HepG2 (cell line): Measurements from ENCODE around the gene GK. TPM values are rescaled to one million over a fixed set of nuclear protein-coding genes. Genes with fewer than 3 reads are reported as not detected.

Experiments used
- AFF4 ChIP-seq: sonication (generic); formaldehyde crosslinking; IDR thresholded peaks from 2 replicates; pipeline ENCODE4 v1.4.0; 2020; ENCODE audit warnings: missing genetic modification reagents
- AKAP8 ChIP-seq: sonication (generic); formaldehyde crosslinking; IDR thresholded peaks from 2 replicates; pipeline ENCODE4 v1.5.1; 2020; ENCODE audit warnings: mild to moderate bottlenecking, missing genetic modification reagents
- ARID2 ChIP-seq: sonication (generic); formaldehyde crosslinking; IDR thresholded peaks from 2 replicates; pipeline ENCODE4 v1.8.1; 2022; ENCODE audit warnings: mild to moderate bottlenecking, missing genetic modification reagents, borderline replicate concordance
- FLYWCH1 ChIP-seq: sonication (generic); formaldehyde crosslinking; IDR thresholded peaks from 2 replicates; pipeline ENCODE4 v1.8.1; 2023; ENCODE audit warnings: mild to moderate bottlenecking, missing genetic modification reagents
- HIVEP1 ChIP-seq: sonication (generic); formaldehyde crosslinking; IDR thresholded peaks from 2 replicates; pipeline ENCODE4 v1.4.0; 2020; ENCODE audit warnings: mild to moderate bottlenecking, missing genetic modification reagents
- HNF4A ChIP-seq: sonication (generic); formaldehyde crosslinking; IDR thresholded peaks from 2 replicates; pipeline ENCODE4 v1.4.0; 2020; ENCODE audit warnings: missing genetic modification reagents
- IKZF5 ChIP-seq: IDR thresholded peaks from 2 replicates; pipeline ENCODE4 v1.6.1; 2018; ENCODE audit warnings: missing genetic modification reagents, mild to moderate bottlenecking, missing compliant biosample characterization
- MAFK ChIP-seq, 2 experiments: IDR thresholded peaks in 1 of 2; conservative IDR thresholded peaks in 1 of 2; 2 replicates each; pipeline ENCODE4 v1.6.1; 2011; ENCODE audit warnings: improper control_type of control experiment in 2 of 2, low read length in 2 of 2
- MBNL3 ChIP-seq: fragments of 250-450 bp; sonication (Bioruptor Pico); conservative IDR thresholded peaks from 2 replicates; pipeline ENCODE4 v1.8.0; 2022; ENCODE audit warnings: mild to moderate bottlenecking, inconsistent platforms
- MTA1 ChIP-seq: sonication (generic); formaldehyde crosslinking; IDR thresholded peaks from 2 replicates; pipeline ENCODE4 v1.4.0; 2020; ENCODE audit warnings: missing genetic modification reagents, mild to moderate bottlenecking, borderline replicate concordance
- NFIC ChIP-seq: IDR thresholded peaks from 2 replicates; pipeline ENCODE4 v1.6.1; 2012; ENCODE audit warnings: mild to moderate bottlenecking, low read length, inconsistent platforms
- NFKBIZ ChIP-seq: IDR thresholded peaks from 2 replicates; pipeline ENCODE4 v1.6.1; 2018; ENCODE audit warnings: missing genetic modification reagents, missing compliant biosample characterization
- NFYC ChIP-seq: IDR thresholded peaks from 2 replicates; pipeline ENCODE4 v1.6.1; 2016; ENCODE audit warnings: missing genetic modification reagents, missing compliant biosample characterization
- NRL ChIP-seq: sonication (generic); formaldehyde crosslinking; IDR thresholded peaks from 2 replicates; pipeline ENCODE4 v1.5.0; 2020; ENCODE audit warnings: missing genetic modification reagents, mild to moderate bottlenecking, moderate library complexity, borderline replicate concordance
- PHF8 ChIP-seq: sonication (generic); formaldehyde crosslinking; IDR thresholded peaks from 2 replicates; pipeline ENCODE4 v1.5.0; 2020; ENCODE audit warnings: missing genetic modification reagents
- ZBTB46 ChIP-seq: sonication (generic); formaldehyde crosslinking; IDR thresholded peaks from 2 replicates; pipeline ENCODE4 v1.4.0; 2020; ENCODE audit warnings: mild to moderate bottlenecking, missing genetic modification reagents, borderline replicate concordance
- ZFP36 ChIP-seq: fragments of 150-350 bp; IDR thresholded peaks from 2 replicates; pipeline ENCODE4 v1.6.1; 2018; ENCODE audit warnings: borderline replicate concordance, low read length, low read depth; ENCODE audit not compliant: partially characterized antibody
- ZNF414 ChIP-seq: sonication (generic); formaldehyde crosslinking; IDR thresholded peaks from 2 replicates; pipeline ENCODE4 v1.5.0; 2020; ENCODE audit warnings: missing genetic modification reagents
- ZNF451 ChIP-seq: sonication (generic); formaldehyde crosslinking; IDR thresholded peaks from 2 replicates; pipeline ENCODE4 v1.5.0; 2020; ENCODE audit warnings: mild to moderate bottlenecking, missing genetic modification reagents
- ZNF496 ChIP-seq: sonication (generic); formaldehyde crosslinking; IDR thresholded peaks from 2 replicates; pipeline ENCODE4 v1.8.1; 2023; ENCODE audit warnings: mild to moderate bottlenecking, moderate library complexity, missing genetic modification reagents; ENCODE audit not compliant: insufficient replicate concordance
- ZNF557 ChIP-seq: sonication (generic); formaldehyde crosslinking; IDR thresholded peaks from 2 replicates; pipeline ENCODE4 v1.4.0; 2020; ENCODE audit warnings: missing genetic modification reagents
- ZNF567 ChIP-seq: sonication (generic); formaldehyde crosslinking; IDR thresholded peaks from 2 replicates; pipeline ENCODE4 v1.8.1; 2023; ENCODE audit warnings: mild to moderate bottlenecking, missing genetic modification reagents, borderline replicate concordance
- ZNF572 ChIP-seq: sonication (generic); formaldehyde crosslinking; IDR thresholded peaks from 2 replicates; pipeline ENCODE4 v1.5.1; 2020; ENCODE audit warnings: mild to moderate bottlenecking, missing genetic modification reagents
- ZNF790 ChIP-seq: sonication (generic); formaldehyde crosslinking; IDR thresholded peaks from 2 replicates; pipeline ENCODE4 v1.8.0; 2022; ENCODE audit warnings: missing genetic modification reagents, mild to moderate bottlenecking, borderline replicate concordance
- ZNF841 ChIP-seq: sonication (generic); formaldehyde crosslinking; IDR thresholded peaks from 2 replicates; pipeline ENCODE4 v1.8.1; 2023; ENCODE audit warnings: missing genetic modification reagents, borderline replicate concordance
- ZSCAN30 ChIP-seq: sonication (generic); formaldehyde crosslinking; IDR thresholded peaks from 2 replicates; pipeline ENCODE4 v1.5.0; 2020; ENCODE audit warnings: mild to moderate bottlenecking, missing genetic modification reagents
- polyA plus RNA-seq, 8 experiments: library from polyadenylated mRNA; depleted of rRNA in 3 of 8; stranded (reverse) in 7 of 8; unstranded in 1 of 8; fragments of >200 nt; fragmentation: Illumina TruSeq in 4 of 8; extraction: Trizol in 4 of 8; gene quantifications; 2 replicates each; pipeline versions ENCODE4 v1.2.1 to v1.2.3, GENCODE V29; 2011 to 2016; ENCODE audit warnings: low read depth in 4 of 8, missing spikeins in 1 of 8, mixed read lengths in 1 of 8; ENCODE audit not compliant: insufficient read depth in 1 of 8
- total RNA-seq, 5 experiments: library from RNA; depleted of rRNA; stranded (reverse); fragments of >200 nt; fragmentation: Illumina TruSeq; extraction: Trizol; gene quantifications; 2 replicates each; pipeline ENCODE4 v1.2.3, GENCODE V29; 2016; ENCODE audit warnings: low read depth in 1 of 5

Gene GK
- total and polyA plus RNA-seq, 2 of the 13 experiments (the other 11 are each of a cell fraction or from before 2014, with no cell fraction given) = 64.2 to 265 TPM

- no peak for TF ChIP-seq AFF4
- no peak for TF ChIP-seq ZFP36
- no peak for TF ChIP-seq MBNL3 (CRISPR knock-in tag)
- peak; percentile 71; the same call in 1 of the 2 replicates for TF ChIP-seq NFKBIZ (CRISPR knock-in tag)
- no peak for TF ChIP-seq MTA1 (CRISPR knock-in tag)
- no peak for TF ChIP-seq FLYWCH1
- no peak for TF ChIP-seq ZBTB46 (CRISPR knock-in tag)
- no peak for TF ChIP-seq MAFK (conservative IDR thresholded peaks at IDR 0.05 in 1 of 2, IDR thresholded peaks at IDR 0.05 in 1 of 2; ENCODE audit: low read length in 2 of 2)
- no peak for TF ChIP-seq ZNF451 (CRISPR knock-in tag)
- TF ChIP-seq ZNF414 = no peak
- no peak for TF ChIP-seq ZNF496 (CRISPR knock-in tag)
- TF ChIP-seq NFIC = no peak
- TF ChIP-seq PHF8 = no peak
- no peak for TF ChIP-seq HIVEP1
- peak; percentile 69 for TF ChIP-seq HNF4A (CRISPR knock-in tag)
- no peak for TF ChIP-seq ZNF572 (CRISPR knock-in tag)
- TF ChIP-seq NRL = no peak
- no peak for TF ChIP-seq ZNF790
- no peak for TF ChIP-seq AKAP8
- no peak for TF ChIP-seq ZNF567 (CRISPR knock-in tag)
- no peak for TF ChIP-seq ZNF557 (CRISPR knock-in tag)
- TF ChIP-seq ZNF841 (CRISPR knock-in tag) = no peak
- TF ChIP-seq ZSCAN30 (CRISPR knock-in tag) = no peak
- TF ChIP-seq IKZF5 = 0 out of 2 replicates have a peak, but pooled peaks have one; percentile 35
- no peak for TF ChIP-seq NFYC
- TF ChIP-seq ARID2 (CRISPR knock-in tag) = no peak
These were observed 3.4 kb upstream of the GK start (continued) for GRCh38 chrX:30649859-30650258.
